Kidney (tissue), 14 donors: Measurements from ENCODE around the gene PLD2. TPM values are rescaled to one million over a fixed set of nuclear protein-coding genes. Genes with fewer than 3 reads are reported as not detected.

Experiments
- DNase-seq, 5 donors: peaks; one replicate each; pipeline ENCODE4 v3.0.0-alpha.2; 2013 to 2020
- FAIRE-seq: peaks from 2 replicates; lab custom pipeline; 2012; peaks lifted over from hg19 to GRCh38; lab: Jason Lieb, UNC
- H3K27ac ChIP-seq, 2 donors: one replicate each; pipeline ENCODE4 v1.7.0; 2013; ENCODE audit warnings: low read depth in 2 of 2, low read length in 2 of 2, inconsistent platforms in 1 of 2
- H3K27me3 ChIP-seq: one replicate; pipeline ENCODE4 v1.7.1; 2013; ENCODE audit warnings: low read length, inconsistent platforms; ENCODE audit not compliant: control insufficient read depth, insufficient read depth
- H3K36me3 ChIP-seq, 3 donors: one replicate each; pipeline versions ENCODE4 v1.7.0 to v1.7.1; 2013; ENCODE audit warnings: low read length in 3 of 3, control low read depth in 1 of 3, inconsistent platforms in 1 of 3; ENCODE audit not compliant: insufficient read depth in 3 of 3, control insufficient read depth in 2 of 3
- H3K4me1 ChIP-seq, 3 donors: one replicate each; pipeline versions ENCODE4 v1.7.0 to v1.7.1; 2013; ENCODE audit warnings: low read length in 3 of 3, inconsistent platforms in 1 of 3, low read depth in 1 of 3; ENCODE audit not compliant: control insufficient read depth in 2 of 3, insufficient read depth in 2 of 3
- H3K4me3 ChIP-seq, 3 donors: one replicate each; pipeline versions ENCODE4 v1.7.0 to v1.8.1; 2013; ENCODE audit warnings: low read length in 3 of 3, control low read depth in 1 of 3, inconsistent platforms in 1 of 3
- H3K9ac ChIP-seq, 3 donors: one replicate each; pipeline versions ENCODE4 v1.7.0 to v1.7.1; 2013; ENCODE audit warnings: low read length in 3 of 3, control low read depth in 1 of 3, inconsistent platforms in 1 of 3
- H3K9me3 ChIP-seq, 3 donors: one replicate each; pipeline versions ENCODE4 v1.7.0 to v1.7.1; 2013; ENCODE audit warnings: low read length in 3 of 3, control low read depth in 1 of 3, inconsistent platforms in 1 of 3; ENCODE audit not compliant: control insufficient read depth in 2 of 3, insufficient read depth in 1 of 3
- intact Hi-C: fragments of 100-400 bp; cut with DNase I; formaldehyde crosslinking; loops from one replicate; pipeline ENCODE4 v1.11.1; 2022
- polyA plus RNA-seq: library from polyadenylated mRNA; stranded (reverse); fragments of 350-450 nt; fragmentation: Illumina TruSeq; extraction: RNeasy Lipid Tissue Mini Kit (QIAGEN cat#74804); gene quantifications from one replicate; pipeline ENCODE4 v1.2.3, GENCODE V29; 2014; ENCODE audit warnings: low read depth, low replicate concordance; ENCODE audit not compliant: insufficient read depth
- total RNA-seq: library from RNA; stranded (reverse); fragmentation: NEBNext Ultra II Directional; extraction: Animal tissue kit (Norgen Biotek cat#: 25700); gene quantifications from one replicate; pipeline ENCODE4 v1.2.1, GENCODE V29; 2021
- TF ChIP-seq, protein P1 (sequence below): IDR thresholded peaks from 3 replicates; pipeline ENCODE4 v1.5.1; 2012; ENCODE audit warnings: mild to moderate bottlenecking, moderate library complexity, borderline replicate concordance; ENCODE audit not compliant: insufficient read depth; ENCODE audit errors: extremely low read depth
- donor health status: control.
- donor health status: control.
- donor health status: control.
- donor health status: control.
- donor health status: control.
- donor health status: DM: yes; HTN: yes; CAD: no.
- donor health status: Normal renal cell carcinoma (clear cell type).

The PLD2 gene
- total and polyA plus RNA-seq, 2 donors from 2014 or later: 9.2 to 45.4 TPM

DNA sequence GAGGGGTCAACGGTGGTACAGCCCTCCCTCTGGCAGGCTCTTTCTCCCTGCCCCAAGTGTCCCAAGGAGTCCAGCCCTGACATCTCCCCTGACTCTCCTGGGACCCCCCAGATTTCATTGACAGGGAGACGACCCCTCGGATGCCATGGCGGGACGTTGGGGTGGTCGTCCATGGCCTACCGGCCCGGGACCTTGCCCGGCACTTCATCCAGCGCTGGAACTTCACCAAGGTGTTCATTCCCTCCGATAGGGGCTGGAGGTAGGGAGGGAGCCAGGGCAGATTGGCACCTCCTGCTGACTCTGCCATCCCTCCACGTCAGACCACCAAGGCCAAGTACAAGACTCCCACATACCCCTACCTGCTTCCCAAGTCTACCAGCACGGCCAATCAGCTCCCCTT is 9.9 kb downstream of the PLD2 start:
- intact Hi-C loops: no loop called here
- TF ChIP-seq, protein P1, sequence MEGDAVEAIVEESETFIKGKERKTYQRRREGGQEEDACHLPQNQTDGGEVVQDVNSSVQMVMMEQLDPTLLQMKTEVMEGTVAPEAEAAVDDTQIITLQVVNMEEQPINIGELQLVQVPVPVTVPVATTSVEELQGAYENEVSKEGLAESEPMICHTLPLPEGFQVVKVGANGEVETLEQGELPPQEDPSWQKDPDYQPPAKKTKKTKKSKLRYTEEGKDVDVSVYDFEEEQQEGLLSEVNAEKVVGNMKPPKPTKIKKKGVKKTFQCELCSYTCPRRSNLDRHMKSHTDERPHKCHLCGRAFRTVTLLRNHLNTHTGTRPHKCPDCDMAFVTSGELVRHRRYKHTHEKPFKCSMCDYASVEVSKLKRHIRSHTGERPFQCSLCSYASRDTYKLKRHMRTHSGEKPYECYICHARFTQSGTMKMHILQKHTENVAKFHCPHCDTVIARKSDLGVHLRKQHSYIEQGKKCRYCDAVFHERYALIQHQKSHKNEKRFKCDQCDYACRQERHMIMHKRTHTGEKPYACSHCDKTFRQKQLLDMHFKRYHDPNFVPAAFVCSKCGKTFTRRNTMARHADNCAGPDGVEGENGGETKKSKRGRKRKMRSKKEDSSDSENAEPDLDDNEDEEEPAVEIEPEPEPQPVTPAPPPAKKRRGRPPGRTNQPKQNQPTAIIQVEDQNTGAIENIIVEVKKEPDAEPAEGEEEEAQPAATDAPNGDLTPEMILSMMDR: no peak
- no peak for DNase-seq

DNA sequence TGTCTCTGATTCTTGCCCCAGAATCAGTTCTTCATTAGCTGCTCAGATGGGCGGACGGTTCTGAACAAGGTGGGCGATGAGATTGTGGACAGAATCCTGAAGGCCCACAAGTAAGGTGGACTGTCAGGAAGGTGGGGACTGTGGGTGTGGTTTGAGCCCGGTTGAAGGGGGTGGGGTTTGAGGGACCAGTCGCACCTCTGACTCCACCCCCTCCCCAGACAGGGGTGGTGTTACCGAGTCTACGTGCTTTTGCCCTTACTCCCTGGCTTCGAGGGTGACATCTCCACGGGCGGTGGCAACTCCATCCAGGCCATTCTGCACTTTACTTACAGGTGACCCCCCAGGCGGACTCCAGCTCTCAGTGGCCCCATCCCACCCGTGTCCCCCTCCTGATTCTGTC is 11.3 kb downstream of the PLD2 start:
- TF ChIP-seq, protein P1: no peak
- intact Hi-C loops: no loop called here
- Histone ChIP-seq H3K27me3 (no peaks in the 10 kb centered on the region), H3K9me3 (no peaks in the 10 kb centered on the region), H3K9ac (no peak overlapping the region), H3K36me3 (no peaks in the 10 kb centered on the region), H3K27ac (no peak overlapping the region), H3K4me3 (no peak overlapping the region), H3K4me1 (no peaks in the 10 kb centered on the region)
- FAIRE-seq: no peak
- DNase-seq: no peak

More for the DNA sequence above, 9.9 kb downstream of the PLD2 start:
- Histone ChIP-seq H3K36me3 (no peaks in the 10 kb centered on the region), H3K4me3 (no peak overlapping the region), H3K4me1 (no peaks in the 10 kb centered on the region), H3K9me3 (no peaks in the 10 kb centered on the region), H3K27me3 (no peaks in the 10 kb centered on the region), H3K9ac (no peak overlapping the region), H3K27ac (no peak overlapping the region)
- no peak for FAIRE-seq

DNA sequence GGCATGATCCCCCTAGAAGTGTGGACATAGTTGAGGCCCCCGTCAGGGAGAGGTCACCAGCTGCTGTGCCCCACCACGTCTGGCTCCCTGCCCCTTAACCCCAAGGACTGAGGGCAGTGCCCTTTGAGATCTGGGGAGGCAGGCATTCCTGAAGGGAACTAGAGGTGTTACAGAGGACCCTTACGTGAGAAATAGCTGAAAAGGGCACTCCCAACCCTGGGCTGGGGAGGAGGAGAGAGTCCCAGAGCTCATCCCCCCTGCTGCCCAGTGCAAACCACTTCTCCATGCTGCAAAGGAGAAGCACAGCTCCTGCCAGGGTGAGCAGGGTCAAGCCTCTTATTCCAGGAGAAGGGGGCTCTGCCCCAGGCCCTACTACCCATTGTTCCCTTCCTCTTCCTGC is 15.9 kb downstream of the PLD2 start:
- Histone ChIP-seq H3K4me3 (no peak overlapping the region), H3K36me3 (no peaks in the 10 kb centered on the region), H3K27ac (no peak overlapping the region), H3K27me3 (no peaks in the 10 kb centered on the region), H3K9ac (no peak overlapping the region), H3K4me1 (no peaks in the 10 kb centered on the region), H3K9me3 (no peaks in the 10 kb centered on the region)
- FAIRE-seq (no peak), DNase-seq (no peak)
- intact Hi-C loops: no loop called here
- TF ChIP-seq, protein P1: no peak
